ENCODE results near the gene EHD3.

DNA sequence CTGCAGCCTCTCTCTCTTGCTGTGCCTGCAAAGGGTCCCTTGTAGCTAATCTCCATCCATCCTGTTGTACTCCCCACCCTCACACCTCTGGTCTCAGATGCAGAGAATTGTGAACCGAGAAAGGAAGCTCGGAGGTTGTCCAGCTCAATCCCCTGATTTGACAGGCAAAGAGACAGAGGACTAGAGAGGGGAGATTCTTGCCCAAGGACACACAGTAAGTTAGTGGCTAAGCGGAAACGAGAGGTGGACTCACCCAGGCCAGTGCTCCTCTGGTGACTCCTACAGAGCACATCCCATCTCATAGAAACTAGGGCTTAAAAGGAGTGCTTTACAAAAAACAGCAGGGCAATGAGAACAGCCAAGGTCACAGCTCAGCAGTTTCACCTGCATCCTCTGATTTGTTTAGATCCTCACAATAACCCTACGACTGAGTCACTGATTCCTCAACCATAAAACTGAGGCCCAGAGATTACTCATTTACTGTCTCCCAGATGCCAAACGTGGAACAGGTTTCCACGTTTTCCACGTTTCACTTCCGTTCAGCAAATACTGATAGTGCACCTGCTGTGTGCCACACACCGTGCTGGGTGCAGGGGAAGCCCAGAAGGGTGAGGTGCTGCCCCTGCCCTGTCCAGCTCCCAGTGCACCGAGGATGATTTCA is 22.1 kb downstream of the EHD3 start:
- TF ChIP-seq, protein P1, sequence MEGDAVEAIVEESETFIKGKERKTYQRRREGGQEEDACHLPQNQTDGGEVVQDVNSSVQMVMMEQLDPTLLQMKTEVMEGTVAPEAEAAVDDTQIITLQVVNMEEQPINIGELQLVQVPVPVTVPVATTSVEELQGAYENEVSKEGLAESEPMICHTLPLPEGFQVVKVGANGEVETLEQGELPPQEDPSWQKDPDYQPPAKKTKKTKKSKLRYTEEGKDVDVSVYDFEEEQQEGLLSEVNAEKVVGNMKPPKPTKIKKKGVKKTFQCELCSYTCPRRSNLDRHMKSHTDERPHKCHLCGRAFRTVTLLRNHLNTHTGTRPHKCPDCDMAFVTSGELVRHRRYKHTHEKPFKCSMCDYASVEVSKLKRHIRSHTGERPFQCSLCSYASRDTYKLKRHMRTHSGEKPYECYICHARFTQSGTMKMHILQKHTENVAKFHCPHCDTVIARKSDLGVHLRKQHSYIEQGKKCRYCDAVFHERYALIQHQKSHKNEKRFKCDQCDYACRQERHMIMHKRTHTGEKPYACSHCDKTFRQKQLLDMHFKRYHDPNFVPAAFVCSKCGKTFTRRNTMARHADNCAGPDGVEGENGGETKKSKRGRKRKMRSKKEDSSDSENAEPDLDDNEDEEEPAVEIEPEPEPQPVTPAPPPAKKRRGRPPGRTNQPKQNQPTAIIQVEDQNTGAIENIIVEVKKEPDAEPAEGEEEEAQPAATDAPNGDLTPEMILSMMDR (IDR thresholded peaks at IDR 0.05), result no peak
- TF ChIP-seq POLR2A (IDR thresholded peaks at IDR 0.05), result no peak

Data from testis (tissue), 2 donors.